AG08396 (cell line): Measurements from ENCODE around the gene NAA15.
"Not testable (repeated sequence)": the region's sequence is repeated elsewhere in the genome, so short reads cannot be mapped to it uniquely, and the experiment has no call there.

ENCODE experiments used
- DNase-seq: peaks from one replicate; pipeline ENCODE4 v3.0.0; 2012; ENCODE audit warnings: low spot score, mixed read lengths

NAA15 gene

DNA sequence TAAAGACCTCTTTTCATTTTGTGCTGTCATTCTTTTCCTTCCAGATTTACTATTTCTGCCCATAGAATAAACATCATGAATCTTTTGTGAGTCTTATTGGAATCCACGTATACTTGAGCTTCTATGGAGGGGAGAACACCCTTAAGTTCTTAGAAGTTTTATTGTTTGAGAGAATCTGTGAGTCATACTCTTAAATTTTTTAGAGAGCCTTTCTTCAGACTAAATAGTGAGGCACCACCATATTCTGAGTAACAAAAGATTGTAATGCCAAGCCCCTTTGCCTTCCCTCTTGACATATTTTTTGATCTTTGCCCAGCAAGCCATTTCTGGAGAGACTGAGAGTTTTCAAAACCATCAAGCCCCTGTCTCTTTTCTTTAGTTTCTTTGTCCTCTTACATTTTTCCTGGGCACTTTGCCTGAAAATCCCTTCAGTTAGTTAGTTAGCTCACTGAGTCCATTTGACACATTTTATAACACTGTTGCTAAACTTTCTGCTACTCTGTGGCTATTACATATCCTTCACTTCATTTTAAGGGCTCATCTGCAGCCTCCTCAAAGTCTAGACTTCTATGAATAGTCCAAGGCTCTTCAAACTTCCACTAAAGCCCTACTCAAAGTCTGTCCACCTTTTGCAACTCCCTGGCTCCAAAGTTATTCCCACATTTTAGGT is 66.3 kb downstream of the NAA15 start:
- DNase-seq, result peak; percentile 10

GRCh38 chr4:139368998-139369397 is 67.7 kb downstream of the NAA15 start:
- no peak for DNase-seq

DNA sequence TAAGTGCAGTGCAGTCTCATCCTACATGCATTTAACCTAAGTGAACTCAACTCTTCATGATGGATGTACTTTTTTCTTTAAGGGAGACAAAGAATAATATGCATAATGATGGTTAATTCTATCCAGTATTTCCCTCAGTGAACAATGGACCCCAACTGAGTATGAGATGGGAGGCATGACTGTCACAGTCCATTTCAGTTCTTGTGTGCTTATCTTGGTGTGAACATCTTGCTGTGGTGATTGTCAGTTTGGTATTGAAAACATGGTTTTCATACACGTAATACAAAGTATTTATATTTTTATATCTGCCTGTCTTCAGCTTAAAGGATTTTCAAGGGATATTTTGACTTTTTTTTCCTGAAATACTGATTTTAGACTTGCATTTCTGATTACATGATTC is 72.9 kb downstream of the NAA15 start:
- no peak for DNase-seq

DNA sequence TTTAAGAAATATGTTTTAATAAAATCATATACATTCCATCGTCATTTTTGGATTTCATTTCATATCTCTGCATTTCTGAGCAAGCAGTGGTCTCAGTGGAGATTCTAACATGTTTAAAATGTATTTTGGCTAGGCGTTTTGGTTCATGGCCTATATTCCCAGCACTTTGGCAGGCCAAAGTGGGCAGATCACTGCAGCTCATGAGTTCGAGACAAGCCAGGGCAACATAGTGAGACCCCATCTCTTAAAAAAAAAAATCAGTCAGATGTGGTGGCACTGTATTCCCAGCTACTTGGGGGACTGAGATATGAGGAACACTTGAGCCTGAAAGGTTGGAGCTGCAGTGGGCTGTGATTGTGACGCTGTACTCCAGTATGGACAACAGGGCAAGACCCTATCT is 85.1 kb downstream of the NAA15 start:
- no peak for DNase-seq

DNA sequence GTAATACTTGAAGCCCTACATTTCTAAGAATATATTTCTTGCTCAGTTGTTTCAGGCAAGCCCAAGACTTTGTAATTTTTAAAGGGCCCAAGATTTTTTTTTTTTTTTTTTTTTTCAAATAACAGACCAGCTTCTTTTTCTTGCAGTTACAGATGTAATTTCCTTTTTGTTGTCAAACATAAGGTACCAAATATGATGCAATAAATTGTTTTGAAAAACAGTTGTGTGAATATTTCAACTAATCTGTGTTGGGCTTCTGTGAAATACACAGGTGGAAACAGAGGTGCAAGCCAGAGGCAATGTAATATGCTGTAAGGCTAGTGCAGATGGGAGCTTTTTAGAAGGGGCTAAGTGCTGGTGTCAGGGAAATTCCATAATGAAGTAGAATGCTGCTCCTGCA is 87.8 kb downstream of the NAA15 start:
- DNase-seq, result no peak

DNA sequence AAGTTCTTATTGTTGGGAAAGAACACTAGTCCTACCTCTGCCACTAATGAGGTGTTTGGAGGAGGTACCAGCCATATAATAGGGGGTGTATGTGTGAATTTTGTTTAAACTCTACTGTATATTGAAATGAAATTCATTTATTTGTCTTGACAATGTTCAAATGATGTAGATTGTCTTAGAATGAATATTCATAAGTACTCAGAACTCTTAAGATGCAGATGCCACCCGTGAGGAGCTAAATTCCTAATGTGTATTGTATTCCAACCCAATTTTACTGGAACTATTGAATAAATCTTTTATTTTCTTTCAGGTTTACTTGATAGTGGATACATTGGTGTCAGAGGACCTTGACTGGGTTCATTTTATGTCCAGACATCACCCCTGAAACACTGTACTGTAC is 88.7 kb downstream of the NAA15 start:
- DNase-seq, result no peak

DNA sequence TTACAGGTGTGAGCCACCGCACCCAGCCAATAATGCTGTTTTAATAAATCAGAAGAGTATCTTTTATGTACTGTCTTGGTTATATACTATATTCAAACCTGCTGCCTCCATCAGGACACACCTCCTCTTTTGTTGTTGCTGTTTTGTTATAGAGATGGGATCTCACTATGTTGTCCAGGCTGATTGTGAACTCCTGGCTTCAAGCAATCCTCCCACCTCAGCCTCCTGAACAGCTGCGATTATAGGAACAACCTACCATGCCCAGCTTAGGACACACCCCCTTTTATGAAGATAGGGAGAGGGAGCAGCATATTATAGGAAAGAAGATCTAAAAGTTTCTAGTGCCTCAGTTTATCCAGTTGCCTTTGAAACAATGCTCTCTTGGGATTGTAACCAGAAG is 90.4 kb downstream of the NAA15 start:
- DNase-seq, result no peak

- DNase-seq, result no peak
Observed at GRCh38 chr4:139392797-139393196, 91.5 kb downstream of the NAA15 start.

DNA sequence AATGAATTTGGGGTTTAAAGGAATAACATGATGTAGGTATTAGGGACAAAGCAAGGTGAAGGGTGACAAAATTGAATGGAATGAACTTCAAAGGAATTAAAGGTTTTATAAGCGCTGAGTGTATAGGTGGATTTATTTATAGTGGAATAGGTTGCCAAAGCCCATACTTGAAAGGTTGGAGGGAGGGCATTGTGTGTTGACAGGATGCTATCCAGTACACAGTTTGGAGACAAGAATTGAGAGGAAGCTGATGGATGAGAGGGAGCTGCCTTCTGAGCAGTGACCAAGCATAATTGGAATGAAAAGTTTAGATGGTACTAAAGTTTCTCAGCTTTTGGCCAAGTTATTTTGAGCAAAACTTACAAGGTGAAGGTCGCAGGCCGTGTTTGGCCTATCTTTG is 100.1 kb downstream of the NAA15 start:
- DNase-seq, result no peak

DNA sequence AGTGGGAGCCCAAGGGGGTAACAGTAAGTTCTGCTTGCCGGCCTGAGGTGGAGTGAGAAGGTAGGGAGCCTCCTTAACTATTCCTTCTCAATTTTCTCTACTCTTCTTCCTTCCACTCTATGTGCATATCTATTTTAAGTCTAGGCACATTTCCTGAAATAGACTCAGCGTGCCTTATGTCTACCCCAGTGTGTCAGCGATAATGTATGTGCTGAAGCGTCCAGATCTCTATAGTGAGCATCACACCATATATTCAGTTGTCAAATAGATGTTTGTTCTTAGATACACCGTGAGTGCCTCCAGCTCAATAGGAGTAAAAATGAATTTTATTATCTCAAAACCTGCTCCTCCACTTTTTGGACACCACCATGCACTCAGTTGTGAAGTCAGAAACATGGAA is 101.1 kb downstream of the NAA15 start:
- no peak for DNase-seq

DNA sequence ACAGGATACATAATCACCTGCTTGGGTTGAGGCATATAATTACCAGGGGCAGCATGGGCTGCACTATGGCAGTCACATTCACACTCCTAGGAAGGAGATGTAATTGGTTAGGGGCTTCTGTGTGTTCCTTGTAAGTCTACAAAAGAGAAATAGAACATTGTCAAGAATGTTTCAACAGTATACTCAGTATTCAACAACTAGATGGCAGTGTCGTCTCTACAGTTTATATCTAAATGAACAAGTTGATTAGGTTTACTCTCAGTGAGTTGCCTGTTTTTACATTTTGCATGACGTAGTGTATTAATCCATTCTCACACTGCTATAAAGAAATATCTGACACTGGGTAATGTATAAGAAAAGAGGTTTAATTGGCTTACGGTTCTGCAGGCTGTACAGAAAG is 102.2 kb downstream of the NAA15 start:
- no peak for DNase-seq

DNA sequence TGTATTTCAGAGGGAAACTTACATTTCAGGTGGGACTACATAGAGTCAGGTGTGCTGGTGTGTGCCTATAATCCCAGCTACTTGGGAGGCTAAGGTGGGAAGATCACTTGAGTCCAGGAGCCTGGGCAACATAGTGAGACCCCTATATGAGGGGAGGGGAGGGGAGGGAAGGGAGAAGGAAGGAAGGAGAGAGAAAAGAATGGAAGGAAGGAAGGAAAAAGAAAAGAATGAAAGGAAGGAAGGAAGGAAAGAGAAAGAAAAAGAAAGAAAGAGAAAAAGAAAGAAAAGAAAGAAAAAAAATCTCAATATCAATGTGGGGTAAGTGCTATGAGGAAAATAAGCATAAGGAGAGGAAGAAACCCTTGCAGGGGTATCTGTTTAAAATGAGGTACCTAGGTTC is 109.0 kb downstream of the NAA15 start:
- DNase-seq, result no peak

DNA sequence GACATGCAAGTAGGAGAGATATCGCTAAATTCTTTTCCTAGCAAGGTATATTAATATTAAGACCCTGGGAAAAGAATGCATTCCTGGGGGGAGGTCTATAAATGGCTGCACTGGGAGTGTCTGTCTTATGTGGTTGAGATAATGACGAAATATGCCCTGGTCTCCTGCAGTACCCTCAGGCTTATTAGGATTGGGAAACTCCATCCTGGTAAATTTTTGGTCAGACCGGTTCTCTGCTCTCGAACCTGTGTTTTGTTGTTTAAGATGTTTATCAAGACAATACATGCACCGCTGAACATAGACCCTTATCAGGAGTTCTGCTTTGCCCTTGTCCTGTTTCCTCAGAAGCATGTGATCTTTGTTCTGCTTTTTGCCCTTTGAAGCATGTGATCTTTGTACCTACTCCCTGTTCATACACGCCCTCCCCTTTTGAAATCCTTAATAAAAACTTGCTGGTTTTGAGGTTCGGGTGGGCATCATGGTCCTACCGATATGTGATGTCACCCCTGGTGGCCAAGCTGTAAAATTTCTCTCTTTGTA is 113.4 kb downstream of the NAA15 start:
- DNase-seq, result not testable (repeated sequence)

DNA sequence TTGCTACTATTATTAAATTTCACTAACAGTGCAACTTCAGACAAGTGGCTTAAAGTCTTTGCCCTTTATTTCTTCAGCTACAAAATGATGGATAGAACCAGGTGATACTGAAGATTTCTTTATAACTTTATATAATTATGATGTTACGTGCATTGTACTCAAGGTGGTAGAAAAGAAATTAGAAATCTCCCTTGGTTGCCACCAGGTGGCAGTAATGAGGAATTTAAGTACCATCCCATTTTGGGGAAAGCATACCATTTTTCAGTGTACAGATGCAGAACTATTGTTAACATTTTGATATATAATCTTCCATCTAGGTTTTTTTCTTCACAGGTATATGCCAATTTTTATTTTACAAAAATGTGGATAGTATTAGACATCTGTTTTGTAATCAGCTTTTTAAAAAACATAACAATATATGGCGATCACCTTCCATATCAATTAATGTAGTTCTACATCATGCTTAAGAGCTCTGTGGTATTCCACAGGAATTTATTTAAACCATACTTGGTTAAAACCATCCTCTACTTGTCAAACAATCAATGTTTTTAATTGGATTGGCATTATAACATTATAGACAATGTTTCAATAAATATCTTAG is 114.9 kb downstream of the NAA15 start:
- peak; percentile 26 for DNase-seq

DNA sequence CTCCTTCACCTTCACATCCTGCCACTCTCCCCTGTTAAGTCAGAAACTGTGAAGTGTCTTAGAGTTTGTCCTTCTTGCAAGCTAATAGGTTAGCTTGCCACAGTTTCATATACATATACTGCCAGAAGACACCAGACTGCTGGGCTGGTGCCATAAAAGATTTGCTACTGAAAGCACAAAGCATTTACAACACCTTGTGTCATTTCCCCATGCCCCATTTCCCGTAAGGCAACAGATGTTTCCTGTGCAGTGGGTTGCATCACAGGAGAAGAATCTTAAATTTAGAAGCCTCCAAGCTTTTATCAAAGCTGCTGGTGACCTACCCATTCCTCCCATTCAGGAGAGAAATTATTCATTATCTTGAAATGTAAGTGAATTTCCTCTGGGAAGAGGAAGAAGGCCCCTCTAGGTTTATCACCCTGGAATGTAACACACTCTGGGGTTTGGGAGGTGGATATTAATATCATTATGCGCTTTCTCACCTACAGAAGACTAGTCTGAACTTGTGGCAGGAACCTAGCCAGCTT is 118.1 kb downstream of the NAA15 start:
- no peak for DNase-seq

DNA sequence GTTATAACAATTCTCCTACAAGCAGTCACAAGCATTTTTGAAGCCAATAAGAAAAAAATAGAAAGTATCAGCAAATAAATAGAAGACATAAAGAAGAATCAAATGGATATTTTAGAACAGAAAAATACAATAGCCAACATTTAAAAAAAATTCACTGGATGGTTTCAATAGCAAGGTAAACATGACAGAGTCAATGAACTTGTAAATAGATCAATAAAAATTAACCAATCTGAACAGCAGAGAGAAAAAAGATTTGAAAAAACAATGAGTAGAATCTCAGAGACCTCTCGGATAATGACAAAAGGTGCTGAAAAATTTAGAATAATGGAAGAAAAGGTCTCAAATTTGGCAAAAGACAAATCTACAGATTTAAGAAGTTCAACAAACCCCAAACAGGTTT is 119.3 kb downstream of the NAA15 start:
- no peak for DNase-seq

- DNase-seq, result no peak
Observed at GRCh38 chr4:139436122-139436521, 134.8 kb downstream of the NAA15 start.

DNA sequence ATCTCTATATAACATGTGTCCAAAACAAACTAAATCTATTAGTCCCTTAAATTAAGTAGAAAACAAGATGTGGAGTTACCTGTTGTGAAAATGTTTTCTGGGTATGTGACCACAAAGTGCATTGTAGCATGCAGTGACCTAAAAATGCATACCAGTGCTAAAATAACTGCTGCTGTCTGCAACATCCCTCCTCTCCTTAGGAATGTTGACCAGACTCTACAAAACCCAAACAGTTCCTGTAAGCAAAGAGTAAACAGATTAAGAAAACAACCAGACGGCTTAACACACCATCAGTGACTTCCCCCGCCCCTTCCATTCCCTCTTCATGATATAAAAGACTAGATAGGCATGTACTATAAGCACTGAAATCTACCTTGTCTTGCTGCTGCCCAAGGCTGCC is 136.8 kb downstream of the NAA15 start:
- DNase-seq, result no peak

DNA sequence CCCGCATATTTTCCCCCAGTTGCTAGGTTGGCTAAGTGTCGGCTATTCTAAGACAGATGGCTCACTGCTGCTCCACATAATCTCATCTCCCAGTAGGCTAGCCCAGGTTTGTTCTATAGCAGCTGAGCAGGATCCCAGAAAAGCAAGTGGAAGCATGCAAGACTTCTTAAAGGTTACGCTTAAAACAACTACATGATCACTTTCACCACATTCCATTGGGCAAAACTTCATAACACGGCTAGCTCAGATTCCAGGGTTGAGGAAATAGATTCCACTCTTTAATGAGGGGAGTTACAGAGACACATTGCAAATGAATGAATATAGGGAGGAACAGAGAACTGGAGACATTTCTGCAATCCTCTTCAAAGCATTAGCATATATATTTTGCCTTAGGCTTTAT is 139.7 kb downstream of the NAA15 start:
- DNase-seq, result no peak

- no peak for DNase-seq
Observed at GRCh38 chr4:139443661-139444060, 142.4 kb downstream of the NAA15 start.

GRCh38 chr4:139444881-139445280 is 143.6 kb downstream of the NAA15 start:
- DNase-seq, result not testable (repeated sequence)

GRCh38 chr4:139447078-139447477 is 145.8 kb downstream of the NAA15 start:
- not testable (repeated sequence) for DNase-seq

DNA sequence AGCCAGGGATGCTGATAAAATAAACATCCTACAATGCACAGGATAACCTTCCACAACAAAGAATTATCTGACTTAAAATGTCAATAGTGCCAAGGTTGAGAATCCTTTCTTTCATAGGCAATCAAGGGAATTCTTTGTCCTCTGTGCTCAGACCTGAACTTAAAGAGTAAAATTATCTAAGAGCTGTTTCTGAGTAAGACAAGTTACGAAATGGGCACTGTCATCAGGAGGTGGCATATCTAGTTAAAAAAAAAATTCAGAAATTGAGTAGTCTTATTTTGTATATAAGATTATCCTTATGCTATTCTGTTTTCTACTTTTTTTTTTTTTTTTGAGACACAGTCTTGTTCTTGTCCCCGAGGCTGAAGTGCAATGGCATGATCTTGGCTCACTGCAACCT is 149.3 kb downstream of the NAA15 start:
- no peak for DNase-seq

- DNase-seq, result no peak
Observed at GRCh38 chr4:139451997-139452396, 150.7 kb downstream of the NAA15 start.
